HEK293 (cell line): Measurements from ENCODE around the gene HMMR.

Experiments used
- HOXA7 ChIP-seq: sonication (generic); formaldehyde crosslinking; IDR thresholded peaks from 2 replicates; pipeline ENCODE4 v1.8.1; 2022; ENCODE audit warnings: missing genetic modification reagents, borderline replicate concordance
- PRDM6 ChIP-seq: fragments of 450-650 bp; formaldehyde crosslinking; IDR thresholded peaks from 2 replicates; pipeline ENCODE4 v1.5.1; 2017; ENCODE audit warnings: missing biosample characterization, missing genetic modification characterization
- SALL2 ChIP-seq: fragments of 450-650 bp; formaldehyde crosslinking; IDR thresholded peaks from 2 replicates; pipeline ENCODE4 v1.5.0; 2017; ENCODE audit warnings: missing biosample characterization, mild to moderate bottlenecking, missing genetic modification characterization, borderline replicate concordance
- ZNF274 ChIP-seq, 2 experiments: fragments of 200-500 bp in 1 of 2; fragments of 450-650 bp in 1 of 2; sonication (Bioruptor generic) in 1 of 2; formaldehyde crosslinking in 1 of 2; IDR thresholded peaks; 2 replicates each; pipeline versions ENCODE4 v1.5.1 to v1.6.1; 2014 to 2016; ENCODE audit warnings: borderline replicate concordance in 1 of 2, inconsistent platforms in 1 of 2, low read length in 1 of 2, missing biosample characterization in 1 of 2, missing genetic modification characterization in 1 of 2
- ZNF529 ChIP-seq: fragments of 450-650 bp; formaldehyde crosslinking; IDR thresholded peaks from 2 replicates; pipeline ENCODE4 v1.5.1; 2017; ENCODE audit warnings: missing genetic modification characterization, missing biosample characterization; ENCODE audit not compliant: insufficient replicate concordance
- ZNF585B ChIP-seq: fragments of 450-650 bp; formaldehyde crosslinking; IDR thresholded peaks from 2 replicates; pipeline ENCODE4 v1.5.1; 2016; ENCODE audit warnings: missing biosample characterization, missing genetic modification characterization
- TF ChIP-seq, protein P1 (sequence below): fragments of 450-650 bp; formaldehyde crosslinking; IDR thresholded peaks from 2 replicates; pipeline ENCODE4 v1.5.1; 2016; ENCODE audit warnings: missing biosample characterization, missing genetic modification characterization
- TF ChIP-seq, protein P2 (sequence below): fragments of 450-650 bp; formaldehyde crosslinking; IDR thresholded peaks from 2 replicates; pipeline ENCODE4 v1.5.1; 2016; ENCODE audit warnings: missing biosample characterization, missing genetic modification characterization, low read depth
- TF ChIP-seq, protein P3 (sequence below): fragments of 450-650 bp; formaldehyde crosslinking; IDR thresholded peaks from 2 replicates; pipeline ENCODE4 v1.5.1; 2016; ENCODE audit warnings: missing biosample characterization, missing genetic modification characterization

DNA sequence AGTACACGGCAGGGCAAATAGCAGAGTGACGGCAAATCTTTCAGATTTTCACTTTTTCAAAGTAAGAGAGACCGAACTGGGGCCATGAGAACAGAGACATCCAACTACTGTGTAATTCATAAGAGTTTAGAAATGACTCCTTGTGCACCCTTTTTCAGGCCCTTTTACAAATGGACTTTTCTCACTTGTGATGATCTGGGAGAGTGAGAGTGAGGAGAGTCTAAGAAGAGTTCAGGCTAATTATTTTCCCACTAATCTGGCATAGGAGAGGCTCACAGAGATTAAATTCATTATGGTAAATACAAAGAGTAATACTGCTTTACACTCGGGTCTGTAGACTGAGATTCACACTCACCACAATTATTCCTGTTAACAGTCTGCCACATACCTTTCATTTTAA lies 23.9 kb upstream of the HMMR start:
- TF ChIP-seq ZNF529 (tag by site-specific recombination) = no peak
- TF ChIP-seq PRDM6 (tag by site-specific recombination) = no peak
- TF ChIP-seq, protein P1, sequence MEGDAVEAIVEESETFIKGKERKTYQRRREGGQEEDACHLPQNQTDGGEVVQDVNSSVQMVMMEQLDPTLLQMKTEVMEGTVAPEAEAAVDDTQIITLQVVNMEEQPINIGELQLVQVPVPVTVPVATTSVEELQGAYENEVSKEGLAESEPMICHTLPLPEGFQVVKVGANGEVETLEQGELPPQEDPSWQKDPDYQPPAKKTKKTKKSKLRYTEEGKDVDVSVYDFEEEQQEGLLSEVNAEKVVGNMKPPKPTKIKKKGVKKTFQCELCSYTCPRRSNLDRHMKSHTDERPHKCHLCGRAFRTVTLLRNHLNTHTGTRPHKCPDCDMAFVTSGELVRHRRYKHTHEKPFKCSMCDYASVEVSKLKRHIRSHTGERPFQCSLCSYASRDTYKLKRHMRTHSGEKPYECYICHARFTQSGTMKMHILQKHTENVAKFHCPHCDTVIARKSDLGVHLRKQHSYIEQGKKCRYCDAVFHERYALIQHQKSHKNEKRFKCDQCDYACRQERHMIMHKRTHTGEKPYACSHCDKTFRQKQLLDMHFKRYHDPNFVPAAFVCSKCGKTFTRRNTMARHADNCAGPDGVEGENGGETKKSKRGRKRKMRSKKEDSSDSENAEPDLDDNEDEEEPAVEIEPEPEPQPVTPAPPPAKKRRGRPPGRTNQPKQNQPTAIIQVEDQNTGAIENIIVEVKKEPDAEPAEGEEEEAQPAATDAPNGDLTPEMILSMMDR = no peak
- TF ChIP-seq, protein P2, sequence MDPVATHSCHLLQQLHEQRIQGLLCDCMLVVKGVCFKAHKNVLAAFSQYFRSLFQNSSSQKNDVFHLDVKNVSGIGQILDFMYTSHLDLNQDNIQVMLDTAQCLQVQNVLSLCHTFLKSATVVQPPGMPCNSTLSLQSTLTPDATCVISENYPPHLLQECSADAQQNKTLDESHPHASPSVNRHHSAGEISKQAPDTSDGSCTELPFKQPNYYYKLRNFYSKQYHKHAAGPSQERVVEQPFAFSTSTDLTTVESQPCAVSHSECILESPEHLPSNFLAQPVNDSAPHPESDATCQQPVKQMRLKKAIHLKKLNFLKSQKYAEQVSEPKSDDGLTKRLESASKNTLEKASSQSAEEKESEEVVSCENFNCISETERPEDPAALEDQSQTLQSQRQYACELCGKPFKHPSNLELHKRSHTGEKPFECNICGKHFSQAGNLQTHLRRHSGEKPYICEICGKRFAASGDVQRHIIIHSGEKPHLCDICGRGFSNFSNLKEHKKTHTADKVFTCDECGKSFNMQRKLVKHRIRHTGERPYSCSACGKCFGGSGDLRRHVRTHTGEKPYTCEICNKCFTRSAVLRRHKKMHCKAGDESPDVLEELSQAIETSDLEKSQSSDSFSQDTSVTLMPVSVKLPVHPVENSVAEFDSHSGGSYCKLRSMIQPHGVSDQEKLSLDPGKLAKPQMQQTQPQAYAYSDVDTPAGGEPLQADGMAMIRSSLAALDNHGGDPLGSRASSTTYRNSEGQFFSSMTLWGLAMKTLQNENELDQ (tag by site-specific recombination) = no peak
- no peak for TF ChIP-seq SALL2 (tag by site-specific recombination)
- TF ChIP-seq ZNF585B (tag by site-specific recombination) = no peak
- TF ChIP-seq, protein P3, sequence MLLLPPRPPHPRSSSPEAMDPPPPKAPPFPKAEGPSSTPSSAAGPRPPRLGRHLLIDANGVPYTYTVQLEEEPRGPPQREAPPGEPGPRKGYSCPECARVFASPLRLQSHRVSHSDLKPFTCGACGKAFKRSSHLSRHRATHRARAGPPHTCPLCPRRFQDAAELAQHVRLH (tag by site-specific recombination) = no peak
- no peak for TF ChIP-seq ZNF274 (IDR thresholded peaks at IDR 0.05; ENCODE audit: low read length)
- TF ChIP-seq ZNF274 (tag by site-specific recombination; IDR thresholded peaks at IDR 0.05; ENCODE audit: borderline replicate concordance) = no peak
- TF ChIP-seq HOXA7 = no peak
